NCI-H1436 treated with DMSO at 0.1 percent for 48 hours (cell line): ENCODE data around the gene AKAP6.
"Not testable (repeated sequence)": the region's sequence is repeated elsewhere in the genome, so short reads cannot be mapped to it uniquely, and the experiment has no call there.

Experiments
- DNase-seq: peaks from one replicate; lab custom pipeline; 2025; lab: John Stamatoyannopoulos, UW

Gene AKAP6

GRCh38 chr14:32373174-32373573, 44.1 kb downstream of the AKAP6 start:
- not testable (repeated sequence) for DNase-seq

GRCh38 chr14:32374155-32374554, 45.1 kb downstream of the AKAP6 start:
- no peak for DNase-seq

DNA sequence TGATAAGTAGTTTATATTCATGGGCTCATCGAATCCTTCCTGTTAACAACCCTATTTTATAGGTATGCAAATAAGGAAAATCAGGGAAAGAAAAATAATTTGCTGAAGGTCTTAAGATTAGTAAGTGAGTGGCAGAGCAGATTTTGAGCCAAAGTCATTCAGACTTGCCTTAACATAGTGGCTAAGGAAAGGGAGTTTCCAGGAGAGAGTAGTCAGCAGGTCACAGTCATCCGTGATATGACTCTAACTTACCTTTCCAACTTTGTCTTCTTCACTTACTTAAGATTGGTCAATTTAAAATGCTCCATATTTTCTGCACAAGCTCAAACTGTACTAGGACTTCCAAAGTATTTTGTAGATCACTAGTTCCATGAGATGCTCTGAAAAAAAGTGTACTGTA, 46.6 kb downstream of the AKAP6 start:
- DNase-seq: no peak

DNA sequence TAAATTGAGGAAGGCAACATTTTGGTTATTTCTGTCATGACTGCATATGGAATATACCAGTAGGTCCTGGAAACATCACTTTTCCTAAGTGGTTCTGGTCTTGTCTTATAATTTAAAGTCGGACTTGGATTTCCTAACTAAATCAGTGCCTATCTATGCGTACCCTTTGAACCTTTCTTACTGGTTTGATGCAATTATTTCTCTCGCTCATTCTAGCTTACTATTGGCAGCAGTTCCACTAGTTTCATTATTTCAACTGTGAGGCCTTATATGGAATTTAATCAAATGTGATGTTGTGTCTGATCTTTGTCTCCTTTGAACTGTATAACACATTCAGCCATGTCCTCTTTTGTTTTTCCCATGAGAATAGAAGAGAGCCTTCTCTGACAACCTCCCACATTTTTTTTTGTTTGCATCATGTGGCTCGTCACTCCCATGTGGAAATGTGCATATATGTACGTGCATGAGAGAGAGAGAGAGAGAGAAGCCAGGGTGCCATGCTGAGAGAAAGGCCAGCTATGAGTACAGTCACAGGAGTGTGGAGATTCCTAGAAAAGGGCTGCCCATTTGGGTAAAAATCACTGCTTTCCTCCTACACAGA, 48.0 kb downstream of the AKAP6 start:
- no peak for DNase-seq

GRCh38 chr14:32378284-32378683, 49.2 kb downstream of the AKAP6 start:
- no peak for DNase-seq

GRCh38 chr14:32379447-32379846, 50.3 kb downstream of the AKAP6 start:
- no peak for DNase-seq

GRCh38 chr14:32381869-32382268, 52.8 kb downstream of the AKAP6 start:
- DNase-seq: no peak

DNA sequence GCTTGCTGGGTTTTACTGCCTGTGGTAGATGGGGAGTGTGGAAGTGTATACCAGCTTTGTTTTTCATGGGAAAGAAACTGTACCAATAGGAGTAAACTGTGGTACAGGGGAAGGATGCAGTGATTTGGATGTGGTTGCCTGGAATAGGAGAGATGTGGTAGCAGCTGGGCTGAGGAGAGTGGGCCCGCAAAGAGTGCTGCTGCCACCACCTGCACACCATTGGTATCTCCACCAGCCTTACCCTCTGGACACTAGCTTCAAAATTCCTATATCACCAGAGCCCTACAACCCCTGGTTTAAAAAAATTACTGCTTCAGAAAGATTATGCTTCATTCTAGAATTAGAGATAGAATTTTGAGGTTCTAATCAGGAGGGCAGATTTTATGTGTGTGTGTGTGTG, 53.6 kb downstream of the AKAP6 start:
- no peak for DNase-seq

DNA sequence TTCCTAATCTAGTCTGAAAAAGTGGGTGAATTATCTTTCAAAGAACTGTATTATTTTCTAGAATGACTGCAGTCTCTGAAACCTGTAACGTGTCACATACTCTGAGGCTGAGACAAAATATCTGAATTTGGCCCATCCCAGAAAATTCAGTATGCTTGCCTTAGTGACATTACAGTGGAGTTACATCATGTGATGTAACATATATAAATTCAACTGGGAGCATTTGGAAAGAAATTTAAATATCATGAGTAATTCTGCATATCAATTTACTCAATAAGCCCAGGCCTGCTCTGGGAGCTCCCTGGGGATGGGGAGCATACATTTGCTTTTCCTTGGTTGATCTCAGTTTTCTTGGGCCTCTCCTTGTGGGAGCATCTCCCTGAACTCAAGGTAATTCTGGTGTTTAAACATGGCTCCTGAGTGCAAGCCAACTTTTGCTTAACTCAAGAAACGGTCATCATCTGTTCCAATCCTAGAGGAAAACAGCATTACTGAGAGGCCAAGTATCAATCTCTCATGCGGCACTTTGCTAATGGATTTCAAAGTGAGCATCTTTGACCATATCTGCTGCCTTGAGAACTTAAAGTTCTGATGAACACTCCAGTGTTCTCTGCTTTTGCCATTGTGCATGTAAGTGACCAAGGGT, 54.4 kb downstream of the AKAP6 start:
- DNase-seq: no peak

GRCh38 chr14:32384464-32384863, 55.4 kb downstream of the AKAP6 start:
- no peak for DNase-seq

DNA sequence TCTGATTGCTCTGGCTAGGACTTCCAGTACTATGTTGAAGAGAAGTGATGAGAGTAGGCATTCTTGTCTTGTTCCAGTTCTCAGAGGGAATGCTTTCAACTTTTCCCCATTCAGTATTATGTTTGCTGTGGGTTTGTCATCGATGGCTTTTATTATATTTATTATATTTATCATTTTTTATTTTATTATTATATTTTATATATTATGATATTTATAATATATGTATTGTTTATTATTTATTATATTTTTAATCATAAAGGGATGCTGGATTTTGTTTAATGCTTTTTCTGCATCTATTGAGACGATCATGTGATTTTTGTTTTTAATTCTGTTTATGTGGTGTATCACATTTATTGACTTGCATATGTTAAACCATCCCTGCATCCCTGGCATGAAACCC, 58.2 kb downstream of the AKAP6 start:
- DNase-seq: not testable (repeated sequence)

DNA sequence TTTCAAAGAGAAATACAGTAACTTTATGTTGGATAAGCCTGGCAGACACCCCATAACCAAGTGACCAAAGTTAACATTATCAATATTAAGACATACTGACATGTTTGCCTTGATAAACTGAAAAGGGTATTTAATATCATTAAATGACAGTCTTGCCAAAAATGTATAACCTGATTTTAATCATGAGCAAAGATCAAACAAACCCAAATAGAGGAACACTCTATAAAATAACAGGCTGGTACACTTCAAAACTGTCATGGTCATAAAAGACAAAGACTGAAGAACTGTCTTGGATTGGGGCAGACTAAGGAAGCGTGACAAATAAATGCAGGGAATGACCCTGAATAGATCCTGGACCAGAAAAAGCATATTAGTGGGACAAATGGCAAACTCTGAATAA, 64.0 kb downstream of the AKAP6 start:
- no peak for DNase-seq

GRCh38 chr14:32394038-32394437, 64.9 kb downstream of the AKAP6 start:
- DNase-seq: no peak

DNA sequence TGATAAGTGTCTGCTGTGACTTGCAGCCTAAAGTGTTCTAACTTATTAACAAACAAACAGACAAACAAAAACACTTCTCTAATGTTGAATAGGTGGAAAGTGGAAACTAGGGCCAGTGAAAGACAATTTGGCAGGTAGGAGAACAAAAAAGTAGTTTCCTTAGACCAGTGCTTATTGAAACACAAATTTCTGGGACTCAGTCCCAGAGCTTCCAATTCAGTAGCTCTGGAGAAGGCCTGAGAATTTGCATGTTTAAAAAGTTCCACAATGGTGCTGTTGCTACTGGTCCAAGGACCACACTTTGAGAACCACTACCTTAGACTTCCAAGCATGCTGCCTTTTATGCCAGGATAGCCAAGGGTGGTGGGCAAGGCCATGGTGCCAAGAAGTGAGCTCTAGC, 67.8 kb downstream of the AKAP6 start:
- DNase-seq: no peak

- no peak for DNase-seq
Measured at GRCh38 chr14:32397861-32398640, 69.0 kb downstream of the AKAP6 start.

DNA sequence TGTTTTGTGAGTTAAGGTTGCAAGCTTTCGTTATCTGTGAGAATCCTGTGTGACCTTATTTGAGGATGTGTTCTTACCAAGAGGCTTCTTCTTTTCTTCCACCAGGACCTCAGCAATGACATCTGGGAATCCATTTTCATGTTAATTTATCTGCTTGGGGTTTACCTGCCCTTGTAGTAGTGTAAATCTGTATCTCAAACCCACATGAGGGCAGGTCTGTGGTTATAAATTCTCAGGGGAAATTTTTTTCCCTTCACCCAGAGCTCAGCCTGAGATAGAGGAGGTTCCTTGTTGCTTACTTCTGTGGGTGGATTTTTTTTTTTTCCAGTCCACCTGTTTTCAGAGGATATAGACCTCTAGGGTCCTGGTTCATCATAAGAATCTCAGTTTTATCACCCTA, 70.8 kb downstream of the AKAP6 start:
- DNase-seq: no peak

- no peak for DNase-seq
Measured at GRCh38 chr14:32400480-32400879, 71.4 kb downstream of the AKAP6 start.

DNA sequence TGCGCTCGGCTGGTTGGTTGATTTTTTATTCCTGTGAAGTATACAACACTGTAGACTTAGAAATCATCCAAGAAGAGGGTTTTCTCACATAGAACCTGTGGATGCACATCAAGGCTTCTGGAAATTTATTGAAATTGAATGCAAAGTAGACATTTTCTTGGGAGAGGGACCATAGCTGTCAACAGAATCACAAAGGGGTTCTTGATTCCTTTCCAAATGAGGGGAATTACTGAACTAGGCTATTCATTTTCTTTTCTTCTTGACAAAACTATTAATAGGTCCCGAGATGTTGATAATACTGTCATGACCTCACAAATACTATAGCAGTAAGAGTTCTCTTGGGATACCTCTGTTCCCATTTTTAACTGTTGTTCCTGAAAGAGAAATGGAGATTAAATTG, 73.9 kb downstream of the AKAP6 start:
- DNase-seq: no peak

DNA sequence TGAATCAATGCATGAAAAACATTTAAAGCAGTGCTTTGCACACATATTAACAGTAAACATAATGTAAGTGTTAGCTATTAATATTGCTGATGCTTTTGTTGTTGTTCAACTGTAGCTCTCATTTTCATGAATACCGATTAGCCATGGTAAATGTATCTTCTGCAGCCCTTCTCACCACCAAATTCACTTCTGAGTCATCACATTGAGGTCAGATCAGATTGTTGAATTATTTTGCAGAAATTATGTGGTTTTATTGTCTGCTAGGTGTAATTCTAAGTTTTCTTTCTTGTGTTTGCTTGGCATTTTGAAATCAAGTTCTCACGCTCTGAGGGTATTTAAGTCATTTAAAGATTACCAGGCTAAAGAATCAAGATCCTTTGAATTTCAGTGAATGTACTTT, 74.6 kb downstream of the AKAP6 start:
- DNase-seq: no peak

- no peak for DNase-seq
Measured at GRCh38 chr14:32404784-32405573, 75.9 kb downstream of the AKAP6 start.

GRCh38 chr14:32405856-32406255, 76.8 kb downstream of the AKAP6 start:
- DNase-seq: no peak

- DNase-seq: no peak
Measured at GRCh38 chr14:32407130-32407529, 78.0 kb downstream of the AKAP6 start.

- no peak for DNase-seq
Measured at GRCh38 chr14:32408018-32408417, 78.9 kb downstream of the AKAP6 start.
